ENCODE measurements around the gene SNRPD2.
"Not testable (repeated sequence)": the region's sequence is repeated elsewhere in the genome, so short reads cannot be mapped to it uniquely, and the experiment has no call there.

SNRPD2 gene

DNA sequence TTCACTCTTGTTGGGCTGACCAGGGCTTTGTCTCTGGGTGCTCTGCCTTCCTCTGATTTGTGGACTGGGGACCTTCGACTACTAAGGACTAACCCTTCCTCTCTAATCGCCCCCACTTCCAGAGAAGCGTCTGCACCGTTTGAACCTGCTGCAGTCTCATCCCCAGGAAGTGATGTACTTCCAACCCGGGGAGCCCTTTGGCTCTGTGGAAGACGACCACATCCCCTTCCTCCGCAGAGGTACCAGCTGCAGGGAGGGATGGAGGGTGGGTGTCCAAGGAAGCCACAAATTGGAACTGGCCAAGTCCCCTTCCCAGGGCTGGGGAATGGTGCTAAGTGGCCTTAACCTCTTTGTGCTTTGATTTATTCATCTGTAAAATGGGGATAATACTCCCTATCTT lies 9.9 kb upstream of the SNRPD2 start:
- no peak for DNase-seq

DNA sequence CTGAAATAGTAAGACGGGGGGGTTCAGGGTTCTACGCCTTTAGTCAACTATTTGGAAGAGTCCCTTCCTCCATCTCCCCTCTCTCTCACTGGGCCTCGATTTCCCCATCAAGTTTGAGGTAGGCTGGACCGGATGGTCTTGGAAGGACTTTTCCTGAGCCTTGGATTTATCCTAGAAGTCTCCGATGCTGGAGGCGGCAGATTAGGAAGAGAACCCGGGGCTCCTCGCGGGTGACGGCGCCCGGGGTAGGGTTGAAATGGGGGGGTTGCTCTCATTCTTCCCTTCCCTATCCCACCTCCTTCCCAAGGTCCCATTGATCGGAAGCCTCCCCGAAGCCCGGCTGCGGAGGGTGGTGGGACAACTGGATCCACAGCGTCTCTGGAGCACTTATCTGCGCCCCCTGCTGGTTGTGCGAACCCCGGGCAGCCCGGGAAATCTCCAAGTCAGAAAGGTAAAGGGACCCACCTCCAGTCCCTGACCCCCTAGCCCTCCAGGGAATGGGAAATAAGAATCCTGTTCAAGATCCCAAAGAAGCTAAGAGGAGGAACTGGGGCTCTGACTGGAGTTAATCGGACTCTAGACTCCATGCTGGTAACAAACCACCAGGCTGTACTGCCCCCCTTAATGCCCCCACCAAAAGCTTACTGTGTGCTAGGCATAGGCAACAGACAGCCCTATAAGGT lies 1.5 kb upstream of the SNRPD2 start:
- DNase-seq, result peak; percentile 60

DNA sequence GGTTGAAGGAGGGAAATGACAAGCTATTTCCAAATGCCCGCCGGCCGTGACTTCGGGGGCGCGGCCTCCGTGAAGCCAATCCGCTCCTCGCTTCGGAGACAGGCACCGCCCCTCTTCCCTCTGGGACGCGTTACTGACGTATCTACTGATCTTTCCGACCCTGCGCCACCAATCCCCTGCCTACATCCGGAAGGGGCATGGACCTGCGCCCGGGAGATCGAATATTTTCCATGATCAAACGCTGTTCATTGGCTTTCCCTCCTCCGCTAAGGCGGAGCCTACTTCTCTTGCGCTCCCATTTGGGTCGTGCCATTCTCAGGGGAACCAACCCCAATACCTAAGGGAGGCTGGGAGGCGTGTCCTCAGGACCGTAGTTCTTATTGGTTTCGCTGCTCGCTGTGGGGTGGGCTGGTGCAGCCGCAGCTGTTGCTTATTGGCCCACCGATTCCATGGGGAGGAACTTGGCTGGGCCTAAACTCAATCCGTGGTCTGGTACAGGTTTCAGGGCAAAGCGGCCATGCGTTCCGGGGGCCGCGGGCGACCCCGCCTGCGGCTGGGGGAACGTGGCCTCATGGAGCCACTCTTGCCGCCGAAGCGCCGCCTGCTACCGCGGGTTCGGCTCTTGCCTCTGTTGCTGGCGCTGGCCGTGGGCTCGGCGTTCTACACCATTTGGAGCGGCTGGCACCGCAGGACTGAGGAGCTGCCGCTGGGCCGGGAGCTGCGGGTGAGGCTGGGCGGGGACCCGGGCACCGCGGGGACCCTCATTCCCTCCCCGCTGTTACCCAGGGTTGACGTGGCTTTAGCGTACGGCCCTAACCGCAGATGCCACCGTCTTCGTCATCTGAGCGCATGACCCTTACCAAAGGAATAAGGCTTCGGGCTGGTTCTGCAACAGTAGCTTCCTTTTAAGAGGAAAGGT lies 693 bp upstream of the SNRPD2 start, which contains the start of gene QPCTL:
TSS of gene QPCTL (plus strand) at position 480 of the 919 bp plus-strand sequence. CDS start at position 518, 38 bp downstream.
- peak; percentile 99 for DNase-seq

DNA sequence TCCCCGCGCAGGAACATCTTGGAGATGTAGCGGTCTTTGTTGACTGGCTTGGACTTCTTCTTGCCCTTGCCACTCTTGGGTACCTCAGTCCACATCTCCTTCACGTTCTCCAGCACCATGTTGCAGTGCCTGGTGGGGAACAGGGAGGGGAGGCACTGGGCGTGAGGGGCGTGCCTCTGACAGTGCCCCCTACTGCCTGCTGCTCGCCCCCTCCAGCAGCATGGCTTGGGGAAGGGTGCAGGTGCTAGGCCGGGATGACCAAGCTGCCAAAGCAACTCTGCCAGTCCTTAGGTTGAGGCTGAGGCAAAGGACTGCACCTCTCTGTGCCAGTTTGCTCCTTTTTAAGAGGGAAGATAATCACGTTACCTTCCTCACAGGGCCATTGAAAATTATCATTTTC lies 4.2 kb downstream of the SNRPD2 start:
- DNase-seq, result no peak

DNA sequence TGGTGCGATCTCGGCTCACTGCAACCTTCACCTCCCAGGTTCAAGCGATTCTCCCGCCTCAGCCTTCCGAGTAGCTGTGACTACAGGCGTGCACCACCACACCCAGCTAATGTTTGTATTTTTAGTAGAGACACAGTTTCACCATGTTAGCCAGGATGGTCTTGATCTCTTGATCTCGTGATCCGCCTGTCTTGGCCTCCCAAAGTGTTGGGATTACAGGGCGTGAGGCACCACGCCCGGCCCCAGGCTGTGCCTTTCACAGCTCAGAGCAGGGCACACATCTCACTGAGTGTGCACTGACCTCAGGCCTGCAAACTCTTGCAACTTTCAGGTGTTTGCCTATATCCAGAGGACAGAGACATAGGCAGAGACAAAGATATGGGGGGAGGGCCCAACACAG lies 6.7 kb downstream of the SNRPD2 start:
- not testable (repeated sequence) for DNase-seq

DNA sequence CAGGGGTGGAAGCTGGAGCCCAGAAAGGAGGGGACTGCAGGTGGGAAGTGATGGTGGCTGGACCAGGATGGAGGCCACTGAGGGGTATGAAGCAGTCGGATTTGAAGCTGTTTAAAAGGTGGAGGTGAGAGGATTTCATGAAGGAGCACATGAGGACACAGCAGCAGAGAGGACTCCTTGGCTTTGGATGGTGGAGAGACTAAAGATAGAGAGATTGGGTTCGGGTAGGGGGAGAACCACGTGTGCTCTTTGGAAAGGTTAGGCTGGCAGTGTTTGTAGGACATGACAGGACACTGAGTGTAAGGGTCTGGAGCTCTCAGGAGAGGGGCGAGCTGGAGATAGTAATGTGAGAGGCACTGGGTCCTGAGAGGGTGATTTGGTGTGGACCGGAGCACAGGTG lies 8.8 kb downstream of the SNRPD2 start:
- no peak for DNase-seq

DNA sequence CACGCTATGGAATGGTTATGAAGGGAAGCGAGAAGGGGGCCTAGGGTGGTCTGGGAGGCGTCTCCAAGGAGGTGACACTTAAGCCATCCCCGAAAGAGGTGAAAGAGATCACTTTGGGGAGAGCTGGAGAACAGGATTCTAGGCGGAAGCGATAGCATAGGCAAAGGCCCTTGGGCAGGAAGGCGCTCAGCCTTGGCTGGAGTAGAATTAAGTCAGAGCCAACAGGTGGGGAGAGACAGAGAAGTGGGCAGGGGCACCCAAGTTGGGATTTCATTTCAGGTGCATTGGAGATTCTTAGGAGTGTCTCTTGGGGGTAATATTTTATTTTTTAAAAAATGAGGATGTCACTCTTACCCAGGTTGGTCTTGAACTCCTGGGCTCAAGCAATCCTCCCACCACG lies 9.6 kb downstream of the SNRPD2 start:
- DNase-seq, result no peak

DNA sequence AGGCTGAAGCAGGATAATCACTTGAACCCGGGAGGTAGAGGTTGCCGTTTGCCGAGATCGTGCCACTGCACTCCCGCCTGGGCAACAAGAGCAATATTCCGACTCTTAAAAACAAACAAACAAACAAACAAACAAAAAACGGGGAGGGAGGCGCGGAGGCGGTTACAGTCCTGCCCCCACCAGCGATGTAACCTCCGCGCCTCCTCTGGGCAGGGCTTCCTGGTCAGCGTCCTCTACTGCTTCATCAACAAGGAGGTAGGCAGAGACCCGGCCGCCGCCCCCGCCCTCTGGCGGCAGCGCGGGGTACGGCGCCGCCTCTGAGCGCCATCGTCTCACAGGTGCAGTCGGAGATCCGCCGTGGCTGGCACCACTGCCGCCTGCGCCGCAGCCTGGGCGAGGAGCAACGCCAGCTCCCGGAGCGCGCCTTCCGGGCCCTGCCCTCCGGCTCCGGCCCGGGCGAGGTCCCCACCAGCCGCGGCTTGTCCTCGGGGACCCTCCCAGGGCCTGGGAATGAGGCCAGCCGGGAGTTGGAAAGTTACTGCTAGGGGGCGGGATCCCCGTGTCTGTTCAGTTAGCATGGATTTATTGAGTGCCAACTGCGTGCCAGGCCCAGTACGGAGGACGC lies 10.2 kb downstream of the SNRPD2 start:
- peak; percentile 88 for DNase-seq

DNA sequence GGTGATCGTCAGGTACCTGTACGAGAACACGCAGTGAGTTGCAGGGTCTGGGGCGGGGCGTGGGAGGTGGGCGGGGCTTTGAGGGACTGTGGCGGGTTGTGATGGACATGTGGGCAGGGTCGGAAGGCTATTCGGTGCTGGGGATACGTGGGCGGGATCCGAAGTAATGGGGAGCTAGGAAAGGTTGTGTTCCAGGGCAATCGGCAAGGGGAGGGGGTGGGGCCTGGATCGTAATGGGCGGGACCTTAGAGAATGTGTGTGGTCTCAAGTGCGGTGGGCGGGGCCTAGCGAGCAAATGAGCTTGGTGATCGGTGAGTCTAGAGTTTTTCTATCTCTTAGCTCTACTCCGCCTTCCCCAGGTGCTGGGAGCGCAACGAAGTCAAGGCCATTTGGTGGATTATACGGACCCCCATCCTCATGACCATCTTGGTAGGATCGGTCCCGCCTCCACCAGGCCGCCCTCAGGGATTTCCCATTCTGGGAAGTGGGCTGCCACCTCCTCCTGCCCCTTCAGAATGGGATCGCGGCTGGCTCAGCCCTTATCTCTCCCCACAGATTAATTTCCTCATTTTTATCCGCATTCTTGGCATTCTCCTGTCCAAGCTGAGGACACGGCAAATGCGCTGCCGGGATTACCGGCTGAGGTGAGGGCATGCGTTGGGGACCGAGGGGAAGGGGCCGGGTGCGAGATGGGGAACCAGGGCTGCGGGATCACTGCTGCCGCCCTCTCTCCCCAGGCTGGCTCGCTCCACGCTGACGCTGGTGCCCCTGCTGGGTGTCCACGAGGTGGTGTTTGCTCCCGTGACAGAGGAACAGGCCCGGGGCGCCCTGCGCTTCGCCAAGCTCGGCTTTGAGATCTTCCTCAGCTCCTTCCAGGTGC lies 14.2 kb downstream of the SNRPD2 start:
- DNase-seq, result peak; percentile 88

DNA sequence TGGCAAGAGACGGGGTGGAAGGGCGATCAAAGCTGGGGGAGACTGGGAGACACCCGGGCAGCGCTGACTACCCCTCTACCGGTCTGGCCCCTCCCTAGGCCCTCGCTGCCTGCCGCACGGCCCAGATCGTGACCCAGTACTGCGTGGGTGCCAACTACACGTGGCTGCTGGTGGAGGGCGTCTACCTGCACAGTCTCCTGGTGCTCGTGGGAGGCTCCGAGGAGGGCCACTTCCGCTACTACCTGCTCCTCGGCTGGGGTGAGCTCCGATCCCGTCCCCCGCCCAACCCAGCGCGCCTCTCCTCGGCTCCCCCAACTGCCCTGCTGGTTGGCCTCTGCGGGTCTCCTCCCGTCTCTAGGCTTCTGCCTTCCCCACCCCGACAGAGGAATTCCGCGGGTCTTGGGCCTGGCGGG lies 14.9 kb downstream of the SNRPD2 start:
- DNase-seq, result peak; percentile 34

DNA sequence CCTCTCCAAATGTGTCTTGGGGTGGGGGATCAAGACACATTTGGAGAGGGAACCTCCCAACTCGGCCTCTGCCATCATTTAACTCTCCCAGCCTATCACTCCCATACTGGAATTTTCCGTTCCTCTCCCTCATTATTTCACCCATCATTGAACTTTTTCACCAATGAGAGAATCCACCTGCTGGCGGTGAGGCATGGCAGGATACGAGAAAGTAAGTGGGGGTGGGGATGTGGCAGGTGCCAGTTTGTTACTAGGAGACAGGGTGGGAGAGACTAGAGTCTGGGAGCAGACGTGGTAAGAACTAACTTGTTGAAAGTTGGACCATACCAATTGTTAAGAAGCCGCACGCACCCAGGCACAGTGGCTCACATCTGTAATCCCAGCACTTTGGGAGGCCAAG lies 16.8 kb downstream of the SNRPD2 start:
- no peak for DNase-seq

DNA sequence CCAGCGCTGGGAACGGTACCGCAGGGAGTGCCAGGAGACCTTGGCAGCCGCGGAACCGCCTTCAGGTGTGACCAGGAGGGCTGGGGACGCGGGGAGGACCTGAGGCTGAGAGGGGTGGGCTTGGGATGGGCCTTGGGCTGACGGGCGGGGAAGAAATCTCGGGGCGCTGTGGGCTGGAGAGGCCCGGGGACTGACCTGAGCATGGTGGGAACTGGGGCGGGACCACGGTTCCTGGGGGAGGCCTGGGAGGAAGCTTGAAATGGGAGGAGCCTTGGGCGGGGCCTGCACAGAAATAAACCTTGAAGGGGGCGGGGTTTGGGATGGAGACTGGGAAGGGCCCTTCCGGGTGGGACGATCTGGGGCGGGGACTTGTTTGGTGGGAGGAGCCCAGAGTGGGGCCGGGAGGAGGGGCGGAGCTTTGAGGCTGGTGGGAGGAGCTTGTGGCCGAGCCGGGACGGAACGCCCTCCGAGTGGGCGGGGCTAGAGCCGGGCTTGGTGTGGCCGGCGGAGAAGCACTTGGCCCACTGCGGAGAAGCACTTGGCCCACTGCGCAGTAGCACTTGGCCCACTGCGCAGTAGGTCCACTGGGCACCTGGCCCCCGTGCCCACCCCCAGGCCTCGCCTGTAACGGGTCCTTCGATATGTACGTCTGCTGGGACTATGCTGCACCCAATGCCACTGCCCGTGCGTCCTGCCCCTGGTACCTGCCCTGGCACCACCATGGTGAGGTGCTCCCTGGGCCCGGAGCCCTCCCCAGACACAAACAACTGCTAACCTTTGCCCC lies 20.9 kb downstream of the SNRPD2 start:
- peak; percentile 63 for DNase-seq

DNA sequence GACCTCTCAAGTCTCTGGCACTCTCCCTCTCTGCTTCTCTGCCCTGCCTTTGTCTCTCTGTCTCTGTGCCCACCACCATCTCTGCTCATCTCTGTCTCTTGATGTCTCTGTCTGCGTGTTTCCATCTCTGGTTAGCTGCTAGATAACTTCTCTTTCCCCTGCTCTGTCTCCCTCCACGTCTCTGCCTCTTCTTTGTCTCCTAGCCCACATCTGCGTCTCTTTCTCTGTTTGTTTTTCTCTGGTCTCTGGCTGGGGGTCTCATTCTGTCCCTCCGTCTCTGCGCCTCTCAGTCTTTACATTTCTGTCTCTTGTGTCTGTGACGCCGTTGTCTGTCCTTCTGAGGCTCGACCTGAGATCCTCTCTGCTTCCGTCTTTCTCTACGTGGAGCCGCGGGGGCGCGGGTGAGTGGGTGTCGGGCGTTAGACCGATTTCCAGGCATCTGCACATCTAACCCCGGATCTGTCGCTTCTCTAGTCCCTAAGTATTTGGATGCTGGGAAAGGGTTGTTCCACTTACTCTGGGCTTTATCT lies 23.3 kb downstream of the SNRPD2 start:
- no peak for DNase-seq

DNA sequence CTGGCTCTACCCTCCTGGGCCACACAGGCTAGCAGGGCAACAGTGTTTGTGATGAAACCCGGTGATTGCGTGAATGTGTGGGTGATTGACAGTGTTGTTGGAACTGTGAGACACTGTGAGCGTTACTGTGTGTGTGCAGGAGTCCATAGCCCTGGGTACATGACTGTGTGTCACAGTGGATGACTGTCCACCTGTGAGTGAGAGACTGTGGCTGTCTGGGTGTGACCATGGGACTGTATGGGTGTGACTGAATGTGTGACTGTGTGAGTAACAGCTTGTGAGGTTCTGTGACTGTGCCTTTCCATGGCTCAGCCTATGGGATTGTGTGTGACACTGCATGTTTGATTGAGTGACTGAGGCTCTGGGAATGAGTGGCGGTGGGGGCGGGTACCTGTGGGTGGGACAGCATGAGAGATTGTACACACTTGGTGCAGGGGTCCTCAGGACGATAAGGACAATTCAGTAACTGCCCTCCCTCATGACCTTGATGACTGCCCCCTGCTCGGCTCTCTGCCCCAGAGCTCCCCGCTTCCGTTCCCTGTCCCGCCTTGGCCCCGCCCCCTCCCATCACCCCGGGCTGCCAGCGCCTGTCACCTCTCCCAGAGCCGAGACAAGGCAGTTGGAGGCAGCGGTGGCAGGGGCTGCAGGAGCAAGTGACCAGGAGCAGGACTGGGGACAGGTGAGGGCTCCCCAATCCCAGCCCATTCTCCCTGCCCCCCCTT lies 24.0 kb downstream of the SNRPD2 start, which contains the start of gene GIPR:
TSS of gene GIPR (plus strand) at position 602 of the 722 bp plus-strand sequence. CDS start 1,300 bp downstream, outside the sequence.
- DNase-seq, result peak; percentile 60

DNA sequence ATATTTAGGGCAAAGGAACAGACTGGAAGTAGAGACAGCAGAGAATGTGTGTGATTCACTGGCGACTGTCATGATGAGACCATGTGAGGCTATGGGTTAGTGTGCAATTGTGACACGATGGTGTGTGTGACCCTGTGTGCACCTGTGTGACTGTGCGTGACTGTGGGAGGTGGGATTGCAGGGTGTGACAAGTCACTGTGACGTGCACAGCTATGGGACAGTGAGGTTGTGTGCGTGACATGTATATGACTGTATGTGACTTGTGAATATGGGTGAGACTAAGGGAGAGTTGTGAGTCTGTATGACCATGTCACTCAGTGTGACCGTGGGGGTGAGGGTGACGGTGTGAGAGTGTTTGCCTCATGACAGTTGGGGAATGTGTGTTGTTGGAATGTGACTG lies 27.2 kb downstream of the SNRPD2 start:
- DNase-seq, result no peak

DNA sequence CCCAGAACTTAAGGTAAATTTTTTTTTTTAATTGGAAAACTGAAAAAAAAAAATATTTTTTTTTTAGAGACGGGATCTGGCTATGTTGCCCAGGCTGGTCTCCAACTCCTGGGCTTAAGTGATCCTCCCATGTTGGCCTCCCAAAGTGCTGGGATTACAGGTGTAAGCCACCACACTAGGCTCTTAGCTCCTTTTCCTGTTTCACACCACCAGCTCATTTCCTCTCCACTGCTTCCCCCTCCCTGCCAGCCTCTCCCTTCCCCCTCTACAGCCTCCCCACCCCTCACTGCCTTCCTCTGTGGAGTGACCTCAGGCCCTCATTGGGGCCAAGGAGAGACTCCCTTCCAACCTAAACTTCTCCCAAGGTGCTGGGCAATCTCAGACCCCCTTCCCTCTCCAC lies 28.0 kb downstream of the SNRPD2 start:
- DNase-seq, result no peak

DNA sequence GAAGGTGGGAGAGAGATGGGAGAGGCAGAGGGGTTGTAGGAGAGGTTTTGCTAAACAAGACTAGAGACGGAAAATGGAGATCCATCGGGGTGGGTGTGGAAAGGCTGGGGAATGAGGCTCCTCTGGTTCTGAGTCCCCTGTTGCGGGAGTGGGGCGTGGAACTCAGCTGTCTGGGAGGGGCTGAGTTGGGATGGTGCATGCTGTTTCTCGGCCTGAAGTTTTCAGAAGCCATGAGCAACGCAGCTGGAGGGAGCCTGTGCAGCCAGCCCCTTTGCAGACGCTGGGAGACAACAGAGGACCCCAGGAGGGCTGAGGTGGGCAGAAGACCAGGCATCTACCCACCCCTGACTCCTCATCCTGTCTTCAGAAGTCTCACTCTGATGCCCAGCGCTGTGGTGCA lies 31.1 kb downstream of the SNRPD2 start:
- no peak for DNase-seq

DNA sequence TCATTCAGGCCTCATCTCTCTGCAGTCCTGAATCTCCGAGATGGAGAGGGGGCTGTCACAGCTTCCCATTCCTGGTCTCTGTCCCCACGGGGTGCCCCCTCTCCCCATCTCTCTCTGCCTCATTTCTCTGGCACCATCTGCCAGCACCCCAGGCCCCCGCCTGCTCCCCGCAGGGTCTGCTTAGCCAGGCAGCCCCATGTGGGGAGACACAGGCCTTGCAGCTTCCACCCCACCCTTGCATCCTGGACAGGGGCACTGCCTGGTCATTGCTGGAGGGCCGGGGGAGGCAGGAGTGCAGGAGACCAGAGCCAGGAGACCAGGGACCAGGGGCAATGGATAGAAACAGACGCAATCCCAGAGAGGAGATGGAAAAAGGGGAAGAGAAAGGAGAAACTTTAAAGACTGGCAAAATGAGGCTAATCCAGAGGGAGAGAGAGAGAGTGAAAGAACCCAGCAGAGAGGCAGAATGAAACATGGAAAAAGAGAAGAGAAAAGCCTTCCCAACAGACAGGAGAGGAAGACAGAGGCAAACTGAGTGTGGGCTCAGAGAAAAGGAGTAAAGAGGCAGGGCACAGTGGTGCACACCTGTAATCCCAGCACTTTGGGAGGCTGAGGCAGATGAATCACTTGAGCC lies 32.5 kb downstream of the SNRPD2 start:
- no peak for DNase-seq

DNA sequence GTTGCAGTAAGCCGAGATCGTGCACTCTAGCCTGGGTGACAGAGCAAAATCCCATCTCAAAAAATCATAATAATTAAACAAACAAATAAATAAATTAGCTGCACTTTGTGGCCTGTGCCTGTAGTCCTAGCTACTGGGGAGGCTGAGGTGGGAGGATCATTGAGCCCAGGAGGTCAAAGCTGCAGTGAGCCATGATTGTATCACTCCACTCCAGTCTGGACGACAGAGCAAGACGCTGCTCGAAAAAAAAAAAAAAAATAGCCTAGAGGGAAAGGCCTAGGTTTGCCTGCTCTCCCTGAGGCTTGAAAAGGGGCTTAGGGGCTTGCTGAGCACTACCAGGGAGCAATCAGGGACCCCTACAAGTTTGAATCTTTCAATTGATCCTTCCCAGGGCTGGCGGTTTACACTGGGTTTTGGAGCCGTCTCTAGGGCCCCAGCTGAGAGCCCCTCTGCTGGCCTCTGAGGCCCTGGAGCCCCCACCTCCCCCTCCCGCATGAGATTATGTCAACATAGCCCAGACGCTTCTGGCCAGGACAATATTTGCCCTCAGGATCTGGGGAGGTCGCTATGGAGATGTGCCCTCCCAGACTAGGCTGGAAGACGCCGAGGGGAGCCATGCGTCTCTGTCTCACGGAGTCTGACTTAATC lies 34.1 kb downstream of the SNRPD2 start:
- no peak for DNase-seq

DNA sequence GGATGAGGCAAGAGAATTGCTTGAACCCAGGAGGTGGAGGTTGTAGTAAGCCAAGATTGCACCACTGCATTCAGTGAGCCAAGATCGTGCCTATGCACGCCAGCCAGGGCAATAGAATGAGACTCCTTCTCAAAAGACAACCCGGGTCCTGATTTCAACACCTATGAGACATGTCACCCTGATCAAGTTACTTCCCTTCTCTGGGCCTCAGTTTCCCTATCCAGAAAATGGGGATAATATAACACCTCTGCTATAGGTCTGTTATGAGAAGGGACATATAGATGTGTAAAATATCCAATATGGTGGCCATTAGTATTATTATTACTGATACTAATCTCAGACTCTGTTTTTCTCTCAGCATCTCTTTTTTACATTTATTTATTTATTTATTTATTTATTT lies 36.7 kb downstream of the SNRPD2 start:
- DNase-seq, result no peak

Measured in CD4-positive, alpha-beta T cell treated with Interleukin-15 for 1 hour (primary cell).